ENCODE measurements around the gene NHSL2. TPM values are rescaled to one million over a fixed set of nuclear protein-coding genes. Genes with fewer than 3 reads are reported as not detected.

Gene NHSL2
- total RNA-seq, 8 experiments from 2014 or later: 0.13 to 5.0 (median 1.3) TPM

GRCh38 chrX:71998836-71999509 is 88.3 kb downstream of the NHSL2 start:
- ATAC-seq (replicated peaks in 6 of 8): peak in 5 of 8 experiments; percentile 25 to 72 (median 41)

GRCh38 chrX:71999535-71999934 is 88.9 kb downstream of the NHSL2 start:
- H3K4me1 ChIP-seq (replicated peaks in 1 of 2): peaks cover 0 to 8% of the 10 kb centered on the region in 2 donors
- in situ Hi-C loops (cut with MboI; ENCODE audit: low pct_unique_long_range_greater_than_20kb in 2 of 9, low sequenced_read_pairs in 9 of 9, unreplicated experiment in 9 of 9): no loop called here
- no peak overlapping the region for H3K4me3 ChIP-seq
- no peak for ATAC-seq (replicated peaks in 6 of 8)
- no peak overlapping the region for H3K27ac ChIP-seq
- WGBS, 10 experiments: 83 to 100% (median 89%) methylated on average over 1 of the region's 1 CpG; no CpG with 5 or more reads in 5 of the 10 experiments

More at GRCh38 chrX:71998836-71999509, 88.3 kb downstream of the NHSL2 start:
- 0 to 81% (median 15%) methylated on average over 1 to 6 of the region's 6 CpGs; no CpG with 5 or more reads in 6 of the 10 experiments for whole genome bisulfite sequencing, 10 experiments
- H3K4me1 ChIP-seq (replicated peaks in 1 of 2): peaks cover 0 to 5% of the 10 kb centered on the region in 2 donors
- H3K27ac ChIP-seq: no peak overlapping the region
- no peak overlapping the region for H3K4me3 ChIP-seq
- in situ Hi-C loops (cut with MboI; ENCODE audit: low pct_unique_long_range_greater_than_20kb in 2 of 9, low sequenced_read_pairs in 9 of 9, unreplicated experiment in 9 of 9): no loop called here

DNA sequence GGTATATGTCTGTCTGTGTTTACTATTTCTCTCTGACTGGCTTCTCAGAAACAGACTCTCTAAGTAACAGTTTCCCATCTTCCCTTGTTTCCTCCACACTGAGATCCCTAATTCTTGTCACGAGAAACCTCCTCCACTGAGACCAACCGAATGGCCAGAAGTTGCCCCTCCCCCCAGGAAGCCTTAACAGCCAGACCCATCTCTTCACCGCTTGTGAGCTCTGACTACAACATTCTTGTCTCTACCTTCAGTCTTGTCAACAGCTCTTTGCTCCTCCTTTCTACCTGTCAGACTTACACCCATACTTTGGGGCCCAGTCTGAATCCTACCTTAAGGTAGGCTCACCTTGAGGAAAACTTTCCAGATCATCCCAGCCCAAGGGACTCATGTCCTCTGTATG is 90.8 kb downstream of the NHSL2 start:
- Histone ChIP-seq H3K4me1 (replicated peaks in 1 of 2) (peaks cover 0 to 5% of the 10 kb centered on the region in 2 donors), H3K27ac (no peak overlapping the region), H3K4me3 (no peak overlapping the region)
- ATAC-seq (replicated peaks in 6 of 8): no peak
- WGBS, 10 experiments: 17 to 100% (median 33%) methylated on average over 1 to 2 of the region's 3 CpGs; no CpG with 5 or more reads in 7 of the 10 experiments
- in situ Hi-C loops (cut with MboI; ENCODE audit: low pct_unique_long_range_greater_than_20kb in 2 of 9, low sequenced_read_pairs in 9 of 9, unreplicated experiment in 9 of 9): loop anchor here in 1 of 9 experiments (25.0 kb wide), 1 partner anchor 136 kb away; the partner anchor contains the start of gene RTL5

DNA sequence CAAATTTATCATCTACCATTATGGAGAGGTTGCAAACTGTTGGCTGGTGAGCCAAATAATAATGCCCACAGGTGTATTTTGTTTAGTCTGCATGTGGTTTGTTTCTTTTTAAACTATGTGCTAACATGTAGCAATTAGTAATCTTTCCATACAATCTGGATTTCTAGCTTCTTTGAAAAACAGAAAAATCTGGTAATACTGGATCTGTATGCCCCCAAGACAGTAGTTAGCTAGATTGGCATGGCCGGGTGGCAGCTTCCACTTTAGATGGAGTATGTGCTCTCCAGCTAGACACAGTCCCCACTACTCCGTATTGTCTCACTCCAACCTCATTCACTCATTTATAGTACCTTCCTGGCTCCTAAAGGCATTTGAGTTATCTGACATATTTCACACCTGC is 91.3 kb downstream of the NHSL2 start:
- WGBS, 10 experiments: 17 to 86% (median 43%) methylated on average over 1 to 2 of the region's 2 CpGs; no CpG with 5 or more reads in 6 of the 10 experiments
- no peak overlapping the region for H3K4me3 ChIP-seq
- H3K4me1 ChIP-seq (replicated peaks in 1 of 2): peaks cover 0 to 5% of the 10 kb centered on the region in 2 donors
- no peak for ATAC-seq (replicated peaks in 6 of 8)
- in situ Hi-C loops (cut with MboI; ENCODE audit: low pct_unique_long_range_greater_than_20kb in 2 of 9, low sequenced_read_pairs in 9 of 9, unreplicated experiment in 9 of 9): loop anchor here in 1 of 9 experiments (25.0 kb wide), 1 partner anchor 135 kb away; the partner anchor contains the start of gene RTL5
- H3K27ac ChIP-seq: no peak overlapping the region

DNA sequence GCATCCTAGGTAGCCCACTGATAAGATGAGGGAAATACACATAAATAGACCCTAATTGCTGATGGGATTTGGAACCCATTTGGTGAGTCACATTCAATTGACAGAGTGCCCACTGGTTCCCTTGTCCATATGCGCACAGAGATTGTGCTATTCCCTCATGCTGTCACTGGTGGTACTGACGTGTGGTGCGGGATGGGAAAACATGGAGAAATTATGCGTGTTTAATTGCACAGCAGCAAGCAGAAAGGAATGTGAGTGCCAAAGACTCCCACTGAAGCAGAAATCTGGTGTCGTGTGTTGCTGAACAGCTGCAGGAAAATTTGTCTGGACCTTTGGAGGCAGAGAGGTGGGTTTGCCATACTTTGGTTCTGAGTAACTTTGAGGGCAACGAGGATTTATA is 92.2 kb downstream of the NHSL2 start:
- peak in 7 of 8 experiments; percentile 16 to 66 (median 52) for ATAC-seq (replicated peaks in 6 of 8)
- in situ Hi-C loops (cut with MboI; ENCODE audit: low pct_unique_long_range_greater_than_20kb in 2 of 9, low sequenced_read_pairs in 9 of 9, unreplicated experiment in 9 of 9): loop anchor here in 1 of 9 experiments (25.0 kb wide), 1 partner anchor 134 kb away; the partner anchor contains the start of gene RTL5
- 58% methylated on average over 4 of the region's 6 CpGs; no CpG with 5 or more reads in 9 of the 10 experiments for WGBS, 10 experiments
- H3K27ac ChIP-seq: no peak overlapping the region
- no peak overlapping the region for H3K4me3 ChIP-seq
- peaks cover 0 to 5% of the 10 kb centered on the region in 2 donors for H3K4me1 ChIP-seq (replicated peaks in 1 of 2)

DNA sequence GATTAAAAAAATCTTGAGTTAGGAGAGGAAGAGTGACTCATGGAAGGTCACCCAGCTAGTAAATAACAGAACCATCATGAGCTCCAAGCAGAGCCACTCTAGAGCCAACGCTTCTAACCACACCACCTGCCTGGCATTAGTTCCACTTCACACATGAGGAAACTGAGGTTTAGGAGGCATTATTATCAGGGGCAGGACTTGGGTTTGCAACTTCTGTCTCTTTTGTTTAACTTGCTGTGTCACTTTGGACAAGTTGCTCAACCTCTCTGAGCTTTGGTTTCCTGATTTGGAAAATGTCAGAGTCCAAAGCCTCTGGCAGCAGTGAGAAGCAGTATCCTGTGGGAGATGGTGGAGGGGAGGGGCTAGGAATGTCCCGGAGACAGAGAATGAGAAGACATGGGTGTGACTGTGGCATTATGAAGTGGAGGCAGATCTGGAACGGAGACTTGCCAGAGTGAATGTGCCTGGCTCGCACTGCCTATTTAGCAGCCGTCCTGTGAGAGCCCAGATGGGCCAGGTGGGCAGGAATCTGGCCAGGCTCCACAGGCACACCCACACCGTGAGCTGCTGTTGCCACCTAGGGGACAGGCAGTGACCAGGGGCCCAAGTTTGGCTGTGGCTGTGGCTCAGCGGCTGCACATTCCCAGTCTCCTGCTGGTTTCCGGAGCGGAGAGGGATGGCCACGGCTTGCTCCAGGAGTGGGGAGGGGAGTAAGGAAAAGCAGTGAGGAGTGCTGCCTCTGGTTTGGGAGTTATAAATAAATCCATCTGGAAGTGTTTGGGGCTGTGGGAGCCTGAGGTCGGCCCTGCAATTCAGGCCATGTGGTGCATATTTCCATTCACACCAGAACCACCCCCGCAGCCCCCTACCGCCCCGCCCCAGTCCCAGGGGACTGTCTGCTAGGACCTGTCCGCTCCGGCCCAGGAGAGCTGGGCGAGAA is 93.4 kb downstream of the NHSL2 start:
- Histone ChIP-seq H3K4me1 (replicated peaks in 1 of 2) (peaks cover 0 to 5% of the 10 kb centered on the region in 2 donors), H3K4me3 (no peak overlapping the region), H3K27ac (no peak overlapping the region)
- WGBS, 10 experiments: 26% methylated on average over 9 of the region's 17 CpGs; no CpG with 5 or more reads in 9 of the 10 experiments
- in situ Hi-C loops (cut with MboI; ENCODE audit: low pct_unique_long_range_greater_than_20kb in 2 of 9, low sequenced_read_pairs in 9 of 9, unreplicated experiment in 9 of 9): loop anchor here in 1 of 9 experiments (25.0 kb wide), 1 partner anchor 133 kb away; the partner anchor contains the start of gene RTL5
- ATAC-seq (replicated peaks in 6 of 8): peak; percentile 10 to 76 (median 62)

DNA sequence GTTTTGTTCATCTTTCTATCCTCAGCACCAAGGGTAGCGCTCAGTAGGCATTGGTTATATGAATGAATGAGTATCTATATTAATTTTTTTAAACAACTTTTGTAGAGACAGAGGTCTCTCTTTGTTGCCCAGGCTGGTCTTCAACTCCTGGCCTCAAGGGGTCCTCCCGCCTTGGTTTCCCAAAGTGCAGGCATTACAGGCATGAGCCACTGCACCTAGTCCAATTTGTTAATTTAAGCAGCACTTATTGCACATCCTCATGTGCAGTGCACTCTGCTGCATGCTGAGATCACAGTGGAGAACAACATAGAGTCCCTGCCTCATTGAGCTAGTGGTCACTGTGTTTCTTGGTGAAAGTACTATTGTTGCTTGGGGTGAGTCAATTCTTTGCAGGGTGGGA is 94.4 kb downstream of the NHSL2 start:
- in situ Hi-C loops (cut with MboI; ENCODE audit: low pct_unique_long_range_greater_than_20kb in 2 of 9, low sequenced_read_pairs in 9 of 9, unreplicated experiment in 9 of 9): loop anchor here in 1 of 9 experiments (25.0 kb wide), 1 partner anchor 132 kb away; the partner anchor contains the start of gene RTL5
- Histone ChIP-seq H3K4me3 (no peak overlapping the region), H3K4me1 (replicated peaks in 1 of 2) (peaks cover 0 to 5% of the 10 kb centered on the region in 2 donors), H3K27ac (no peak overlapping the region)
- 52% methylated on average over 2 of the region's 2 CpGs; no CpG with 5 or more reads in 9 of the 10 experiments for WGBS, 10 experiments
- ATAC-seq (replicated peaks in 6 of 8): no peak

GRCh38 chrX:72006461-72006860 is 95.8 kb downstream of the NHSL2 start:
- Histone ChIP-seq H3K27ac (no peak overlapping the region), H3K4me3 (no peak overlapping the region), H3K4me1 (replicated peaks in 1 of 2) (peaks cover 0 to 5% of the 10 kb centered on the region in 2 donors)
- in situ Hi-C loops (cut with MboI; ENCODE audit: low pct_unique_long_range_greater_than_20kb in 2 of 9, low sequenced_read_pairs in 9 of 9, unreplicated experiment in 9 of 9): loop anchor here in 1 of 9 experiments (25.0 kb wide), 1 partner anchor 131 kb away; the partner anchor contains the start of gene RTL5
- no peak for ATAC-seq (replicated peaks in 6 of 8)
- WGBS, 10 experiments: 80% methylated on average over 1 of the region's 4 CpGs; no CpG with 5 or more reads in 9 of the 10 experiments

DNA sequence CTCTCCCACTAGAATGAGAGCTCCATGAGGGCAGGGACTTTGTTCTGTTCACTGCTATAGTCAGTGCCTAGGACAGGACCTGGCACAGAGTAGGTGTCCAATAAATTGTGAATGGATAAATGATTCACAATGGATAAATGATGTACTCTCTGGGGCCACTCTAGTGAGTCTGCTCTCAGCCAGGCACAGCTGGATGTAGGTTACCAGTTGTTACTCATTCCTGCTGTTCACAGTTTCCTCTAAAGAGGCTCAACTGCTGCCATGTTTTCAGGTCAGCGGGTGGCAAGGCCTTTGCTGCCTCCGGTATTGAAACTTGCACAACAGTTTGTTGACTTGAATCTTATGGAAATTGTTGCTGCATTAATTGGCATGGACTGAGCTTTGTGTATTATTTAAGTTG is 99.1 kb downstream of the NHSL2 start:
- Histone ChIP-seq H3K4me1 (replicated peaks in 1 of 2) (no peaks in the 10 kb centered on the region), H3K4me3 (no peak overlapping the region), H3K27ac (no peak overlapping the region)
- WGBS, 10 experiments: no CpG with 5 or more reads among the region's 2 CpGs
- no peak for ATAC-seq (replicated peaks in 6 of 8)
- in situ Hi-C loops (cut with MboI; ENCODE audit: low pct_unique_long_range_greater_than_20kb in 2 of 9, low sequenced_read_pairs in 9 of 9, unreplicated experiment in 9 of 9): loop anchor here in 1 of 9 experiments (25.0 kb wide), 1 partner anchor 128 kb away; the partner anchor contains the start of gene RTL5

- no peak for ATAC-seq (replicated peaks in 6 of 8)
- H3K4me1 ChIP-seq (replicated peaks in 1 of 2): no peaks in the 10 kb centered on the region
- in situ Hi-C loops (cut with MboI; ENCODE audit: low pct_unique_long_range_greater_than_20kb in 2 of 9, low sequenced_read_pairs in 9 of 9, unreplicated experiment in 9 of 9): loop anchor here in 1 of 9 experiments (25.0 kb wide), 1 partner anchor 126 kb away; the partner anchor contains the start of gene RTL5
- 20 to 100% (median 87%) methylated on average over 1 to 2 of the region's 2 CpGs; no CpG with 5 or more reads in 2 of the 10 experiments for WGBS, 10 experiments
- H3K27ac ChIP-seq: no peak overlapping the region
- H3K4me3 ChIP-seq: no peak overlapping the region
Measured at GRCh38 chrX:72011734-72012133, 101.1 kb downstream of the NHSL2 start.

- ATAC-seq (replicated peaks in 6 of 8): peak in 2 of 8 experiments; percentile 57 to 61
- in situ Hi-C loops (cut with MboI; ENCODE audit: low pct_unique_long_range_greater_than_20kb in 2 of 9, low sequenced_read_pairs in 9 of 9, unreplicated experiment in 9 of 9): loop anchor here in 1 of 9 experiments (25.0 kb wide), 1 partner anchor 122 kb away; the partner anchor contains the start of gene RTL5
Measured at GRCh38 chrX:72015383-72015782, 104.7 kb downstream of the NHSL2 start.

More at GRCh38 chrX:72015383-72015782, 104.7 kb downstream of the NHSL2 start:
- H3K27ac ChIP-seq: no peak overlapping the region
- WGBS, 10 experiments: 0 to 60% (median 43%) methylated on average over 1 to 3 of the region's 3 CpGs; no CpG with 5 or more reads in 6 of the 10 experiments
- no peak overlapping the region for H3K4me3 ChIP-seq
- H3K4me1 ChIP-seq (replicated peaks in 1 of 2): peaks cover 5 to 7% of the 10 kb centered on the region in 2 donors

All from motor neuron (in vitro differentiated cells).